ENCODE data around the gene HLCS.

DNA sequence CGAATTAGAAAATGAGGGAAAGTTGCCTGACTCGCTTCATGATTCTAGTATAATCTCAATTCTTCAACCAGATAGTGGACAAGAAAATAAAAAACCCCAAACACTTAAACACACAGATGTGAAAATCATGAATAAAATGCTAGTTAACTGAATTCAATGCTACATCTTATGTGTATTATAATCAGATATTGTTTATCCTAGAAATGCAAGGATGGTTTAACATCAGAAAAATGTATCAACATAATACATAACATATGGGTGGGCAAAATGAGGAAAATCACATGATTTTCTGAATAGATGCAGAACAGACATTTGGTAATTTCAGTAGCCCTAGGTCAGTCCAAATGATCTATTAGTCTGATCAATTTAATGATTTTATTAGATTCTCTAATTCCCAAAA is 170.4 kb downstream of the HLCS start:
- no peak for TF ChIP-seq CTCF (IDR thresholded peaks at IDR 0.05; ENCODE audit: low read depth, low read length)
- no peak for TF ChIP-seq EZH2phosphoT487 (IDR thresholded peaks at IDR 0.05; ENCODE audit: low read depth)

Data from OCI-LY3 (cell line).